ENCODE results near the gene ERCC8. TPM values are rescaled to one million over a fixed set of nuclear protein-coding genes. Genes with fewer than 3 reads are reported as not detected.

Gene ERCC8
- polyA plus RNA-seq, 3 donors = 2.5 to 6.2 (median 3.9) TPM

DNA sequence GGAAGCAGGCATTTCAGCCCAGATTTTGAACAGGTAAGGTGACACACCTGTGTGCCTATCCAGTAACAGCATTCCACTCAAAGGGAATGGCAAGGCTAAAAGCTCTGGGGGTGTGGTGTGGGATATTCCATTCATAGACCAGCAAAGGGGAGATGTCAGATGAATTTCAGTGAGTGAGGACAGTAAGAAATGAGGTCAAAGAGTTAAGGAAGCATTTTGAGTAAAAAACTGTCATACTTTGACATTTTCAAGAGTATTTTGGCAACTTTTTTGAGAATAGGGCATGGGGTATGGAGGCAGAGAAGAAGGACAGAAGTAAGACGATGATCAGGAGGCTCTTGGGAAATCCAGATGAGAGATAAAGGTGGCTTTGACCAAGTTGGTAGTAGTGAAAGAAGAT lies 98.6 kb downstream of the ERCC8 start:
- WGBS, 3 donors = 84 to 90% (median 90%) methylated on average over 1 of the region's 1 CpG
- no peak overlapping the region for H3K27ac ChIP-seq (ENCODE audit: low read depth, low read length)

DNA sequence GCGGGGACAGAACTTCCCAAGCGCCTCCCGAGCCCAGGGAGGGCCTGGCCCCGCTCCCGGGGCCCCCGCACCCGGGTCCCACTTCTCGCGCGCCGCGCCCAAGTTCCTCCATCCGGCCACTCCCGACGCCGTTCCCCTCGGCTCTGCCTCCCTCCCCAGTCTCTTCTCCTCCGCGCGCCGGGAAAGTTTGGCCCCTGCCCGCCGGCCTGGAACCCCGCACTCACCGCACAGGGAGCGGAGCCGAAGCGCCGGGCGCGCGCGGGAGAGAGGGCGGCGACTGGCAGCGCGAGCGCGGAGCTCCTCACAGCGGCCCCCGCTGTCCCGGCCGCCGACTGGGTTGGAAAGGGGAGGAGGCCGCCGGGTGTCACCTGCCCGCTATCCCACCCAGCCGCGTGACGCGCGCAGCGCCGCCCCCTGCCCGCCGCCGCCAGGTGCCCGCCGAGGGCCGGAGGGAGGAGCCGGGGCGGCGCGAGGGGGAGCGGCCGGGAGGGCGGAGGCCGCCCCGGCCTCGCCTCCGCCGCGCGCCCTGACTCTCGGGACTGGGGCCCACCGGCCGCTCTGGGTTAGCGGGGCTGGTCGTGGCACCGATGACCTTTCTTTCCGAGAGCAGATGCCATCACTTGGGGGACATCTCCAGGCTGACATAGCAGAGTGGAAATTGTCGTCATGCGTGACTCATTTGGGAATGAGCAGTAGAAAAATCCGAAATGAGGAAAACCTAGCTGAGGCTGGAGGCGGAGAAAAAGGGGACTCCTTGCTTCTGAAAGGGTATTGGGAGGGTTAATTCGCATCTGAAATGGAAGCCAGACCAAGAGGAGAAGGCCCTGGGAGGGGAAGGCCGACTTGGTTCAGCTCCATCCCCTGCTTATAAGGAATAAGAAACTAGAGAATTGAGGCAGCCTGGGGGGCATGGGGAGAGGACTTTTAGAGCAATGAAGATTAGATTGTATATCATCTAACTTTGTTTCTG lies 100.6 kb downstream of the ERCC8 start, which contains the start of gene ELOVL7:
Gene ELOVL7, minus strand, starts transcription at position 334 of the 970 bp plus-strand sequence. CDS start 56,872 bp downstream, outside the sequence.
- H3K27ac ChIP-seq (ENCODE audit: low read depth, low read length) = no peak within 1 kb of the TSS
- 0 to 1% (median 1%) methylated on average over 62 to 87 of the region's 87 CpGs for WGBS, 3 donors

DNA sequence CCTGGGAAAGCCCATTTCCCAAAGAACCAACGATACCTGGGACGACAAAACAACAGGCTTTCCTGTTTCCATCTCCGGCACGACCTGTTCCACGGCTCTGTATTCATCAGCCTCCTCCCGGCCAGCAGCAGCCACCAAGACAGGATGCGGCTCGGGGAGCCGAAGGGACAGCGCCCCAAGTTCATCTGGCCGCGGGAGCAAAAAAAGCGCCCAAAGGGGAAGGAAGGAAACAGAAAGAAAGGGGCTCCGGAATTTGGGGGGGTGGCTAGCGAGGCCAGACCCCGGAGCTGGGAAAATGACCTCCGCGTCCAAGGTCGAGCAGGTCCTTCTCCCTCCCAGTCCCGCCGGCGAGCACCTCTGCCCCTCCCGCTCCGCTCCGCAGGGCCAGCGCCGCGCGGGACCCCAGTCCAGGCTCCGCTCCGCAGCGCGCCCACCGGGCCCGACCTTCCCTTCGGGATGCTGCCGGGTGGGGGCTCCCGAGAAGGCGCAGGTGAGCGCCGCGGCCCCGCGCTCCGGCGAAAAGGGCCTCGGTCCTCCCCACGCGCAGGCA lies 101.4 kb downstream of the ERCC8 start:
- no peak overlapping the region for H3K27ac ChIP-seq (ENCODE audit: low read depth, low read length)
- 0 to 1% (median 0%) methylated on average over 41 to 49 of the region's 49 CpGs for WGBS, 3 donors

DNA sequence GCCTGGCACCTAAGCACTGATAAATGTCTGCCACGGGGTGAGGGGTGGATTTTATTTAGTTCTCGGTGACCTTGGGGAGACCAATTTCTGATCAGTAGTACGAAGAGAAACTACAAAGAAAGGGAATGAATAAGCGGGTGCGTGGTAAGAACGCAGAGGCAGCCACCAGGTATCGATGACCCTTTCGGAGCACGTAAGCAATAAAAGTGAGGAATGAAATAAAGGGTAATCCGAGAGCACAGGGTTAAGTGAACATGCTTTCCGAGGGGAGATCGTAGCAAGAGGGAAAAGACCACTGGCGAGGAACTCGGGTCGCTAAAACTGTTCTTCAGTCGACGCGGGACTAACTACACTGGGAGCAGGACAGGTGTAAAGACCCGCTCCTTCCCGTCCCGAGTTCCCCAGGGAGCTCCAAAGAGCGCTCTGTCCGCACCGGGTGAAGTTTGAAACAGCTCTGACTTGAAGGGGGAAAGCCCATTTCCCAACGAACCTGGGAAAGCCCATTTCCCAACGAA lies 101.9 kb downstream of the ERCC8 start:
- no peak overlapping the region for H3K27ac ChIP-seq (ENCODE audit: low read depth, low read length)
- WGBS, 3 donors = 3 to 17% (median 13%) methylated on average over 26 of the region's 26 CpGs

DNA sequence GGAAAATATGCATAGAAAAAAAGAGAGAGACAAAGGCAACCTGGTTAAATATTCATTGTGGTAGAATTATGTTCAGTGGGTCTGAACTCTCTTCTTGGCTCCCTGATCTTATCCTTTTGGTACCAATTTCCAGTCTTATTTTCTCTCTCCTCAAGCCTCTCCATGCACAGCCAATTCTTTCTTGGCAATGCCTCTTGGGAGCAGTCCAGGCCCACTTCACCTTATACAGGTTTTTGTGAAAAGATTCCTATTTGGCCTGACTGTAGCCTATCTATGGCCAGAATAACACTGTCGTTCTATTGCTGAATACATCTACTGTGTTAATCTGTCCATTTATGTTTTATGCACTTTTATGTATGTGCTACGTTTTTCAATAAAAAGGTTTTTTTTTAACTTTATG lies 103.5 kb downstream of the ERCC8 start:
- H3K27ac ChIP-seq (ENCODE audit: low read depth, low read length) = no peak overlapping the region
- 82 to 85% (median 85%) methylated on average over 2 of the region's 2 CpGs for WGBS, 3 donors

DNA sequence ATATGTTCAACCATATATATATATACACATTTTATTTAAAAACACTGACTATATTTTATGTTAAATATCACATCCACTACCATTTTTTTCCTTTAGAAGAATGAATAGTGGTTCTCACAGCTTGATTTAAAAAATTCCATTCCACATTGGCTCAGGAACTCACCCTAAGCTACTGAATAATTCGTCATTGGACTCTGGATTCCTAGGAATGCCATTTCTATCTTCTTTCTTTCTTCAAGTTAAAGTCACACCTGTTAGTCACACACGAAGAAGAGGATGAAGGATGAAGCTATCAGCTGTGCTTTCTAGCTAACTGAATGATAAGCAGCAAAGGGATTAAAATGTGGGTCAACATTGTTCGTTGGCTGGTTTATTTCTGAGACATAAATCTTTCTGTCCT lies 108.7 kb downstream of the ERCC8 start:
- no peak overlapping the region for H3K27ac ChIP-seq (ENCODE audit: low read depth, low read length)
- WGBS, 3 donors = 46 to 53% (median 48%) methylated on average over 3 of the region's 3 CpGs

DNA sequence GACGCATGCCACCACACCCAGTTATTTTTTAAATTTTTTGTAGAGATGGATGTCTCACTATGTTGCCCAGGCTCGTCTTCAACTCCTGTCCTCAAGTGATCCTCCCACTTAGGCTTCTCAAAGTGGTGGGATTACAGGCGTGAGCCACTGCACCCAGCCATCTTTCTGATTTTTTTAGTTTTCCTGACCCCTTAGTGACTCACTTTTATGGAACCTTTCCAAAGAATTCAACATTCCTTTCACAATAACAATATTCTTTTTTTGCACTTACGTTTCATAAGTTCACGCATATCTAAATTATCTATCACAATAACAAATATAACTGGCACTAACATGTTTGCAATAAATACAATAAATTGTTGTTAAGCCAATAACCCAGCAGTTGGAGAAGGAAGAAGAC lies 109.3 kb downstream of the ERCC8 start:
- WGBS, 3 donors = 62 to 76% (median 74%) methylated on average over 5 of the region's 5 CpGs
- H3K27ac ChIP-seq (ENCODE audit: low read depth, low read length) = no peak overlapping the region

DNA sequence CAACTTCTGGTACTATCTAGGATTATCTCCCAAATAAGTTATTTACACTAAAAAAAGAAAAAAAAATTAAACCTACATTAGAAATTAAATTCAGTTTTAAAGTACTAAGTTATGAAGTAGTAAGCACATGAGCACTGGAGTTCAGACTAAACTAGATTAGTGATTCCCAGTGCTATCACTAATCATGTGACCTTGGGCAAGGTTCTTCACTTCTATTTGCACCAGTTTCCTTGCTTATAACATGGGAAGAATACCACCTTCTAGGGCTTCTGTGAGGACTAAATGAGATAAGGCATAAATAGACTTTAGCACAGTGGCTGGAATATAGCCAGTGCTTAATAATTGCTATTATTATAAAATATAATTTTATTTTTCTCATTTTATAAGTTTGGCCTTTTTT lies 111.3 kb downstream of the ERCC8 start:
- H3K27ac ChIP-seq (ENCODE audit: low read depth, low read length) = no peak overlapping the region

DNA sequence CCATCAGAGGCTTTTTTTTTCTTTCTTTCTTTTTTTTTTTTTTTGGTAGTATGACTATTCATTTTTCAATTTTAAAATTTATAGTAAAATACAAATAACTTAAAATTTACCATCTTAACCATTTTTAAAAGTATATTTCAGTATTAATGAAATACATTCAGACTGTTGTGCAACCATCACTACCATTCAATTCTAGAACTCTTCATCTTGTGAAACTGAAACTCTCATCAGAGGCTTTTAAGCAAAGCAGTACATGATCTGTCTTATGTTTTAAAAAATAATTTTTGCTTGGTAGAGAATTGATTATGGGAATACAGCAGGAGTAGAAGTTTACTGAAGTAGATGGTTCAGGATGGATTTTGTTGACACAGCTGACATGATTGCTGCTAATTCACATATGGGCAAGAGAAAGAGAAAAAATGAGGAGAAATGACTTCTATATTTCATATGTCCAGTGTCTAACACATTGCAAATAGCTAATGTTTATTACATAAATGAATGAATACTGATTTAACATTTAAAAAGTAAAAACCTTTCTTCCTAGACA lies 114.2 kb downstream of the ERCC8 start:
- no peak overlapping the region for H3K27ac ChIP-seq (ENCODE audit: low read depth, low read length)

DNA sequence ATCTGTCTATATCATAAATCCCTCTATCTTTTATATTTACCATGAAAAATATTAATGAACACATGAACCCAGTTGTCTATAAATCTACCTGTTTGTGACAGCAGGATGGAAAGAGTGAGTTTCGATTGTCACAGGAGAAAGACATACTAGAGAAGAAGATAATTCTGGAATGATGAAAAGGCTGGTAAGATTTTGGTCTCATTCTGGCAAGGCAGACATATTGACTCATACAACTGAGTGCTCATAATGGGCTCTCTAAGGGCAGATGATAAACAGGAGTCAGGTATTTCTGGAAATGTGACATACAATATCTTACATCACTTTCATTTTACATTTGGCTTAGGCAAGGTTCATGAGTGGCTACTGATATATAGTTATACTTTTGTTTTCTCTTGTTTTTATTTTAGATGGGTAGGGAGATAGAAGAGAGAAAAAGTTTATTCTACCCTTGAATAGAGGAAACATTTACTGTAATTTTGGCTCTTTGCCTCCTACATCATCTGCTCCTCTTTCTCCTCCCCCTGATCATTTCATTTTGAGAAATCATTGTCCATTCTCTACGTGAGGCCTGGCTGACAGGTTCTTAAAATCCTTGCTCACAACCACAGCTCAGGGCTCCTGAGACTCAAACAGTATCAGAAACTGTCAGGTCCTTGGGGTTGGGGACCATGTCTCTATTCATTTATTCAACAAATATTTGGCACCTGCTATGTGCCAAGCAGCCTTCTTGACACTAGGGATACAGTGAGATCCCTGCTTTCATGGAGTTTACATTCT lies 115.2 kb downstream of the ERCC8 start:
- 73 to 84% (median 76%) methylated on average over 2 of the region's 2 CpGs for WGBS, 3 donors
- no peak overlapping the region for H3K27ac ChIP-seq (ENCODE audit: low read depth, low read length)

DNA sequence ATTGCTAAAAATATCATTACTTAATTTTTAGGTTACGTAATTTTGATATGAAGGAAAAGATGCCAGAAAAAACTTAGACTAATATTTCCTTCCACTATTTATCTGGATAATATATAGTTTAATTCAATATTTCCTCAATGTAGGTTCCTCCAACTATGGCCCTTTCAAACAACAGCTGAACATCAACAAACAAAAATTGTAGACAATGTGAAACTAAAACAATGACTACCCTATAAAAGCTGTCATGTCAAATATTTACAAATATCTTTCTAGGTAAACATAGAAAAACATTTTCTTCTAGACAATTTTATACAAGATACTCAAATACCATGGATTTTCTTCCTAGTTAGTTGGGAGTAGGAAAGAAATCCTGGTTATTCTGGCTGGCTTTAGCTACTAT lies 117.7 kb downstream of the ERCC8 start:
- H3K27ac ChIP-seq (ENCODE audit: low read depth, low read length) = no peak overlapping the region
- 88 to 94% (median 92%) methylated on average over 1 of the region's 1 CpG for WGBS, 3 donors

DNA sequence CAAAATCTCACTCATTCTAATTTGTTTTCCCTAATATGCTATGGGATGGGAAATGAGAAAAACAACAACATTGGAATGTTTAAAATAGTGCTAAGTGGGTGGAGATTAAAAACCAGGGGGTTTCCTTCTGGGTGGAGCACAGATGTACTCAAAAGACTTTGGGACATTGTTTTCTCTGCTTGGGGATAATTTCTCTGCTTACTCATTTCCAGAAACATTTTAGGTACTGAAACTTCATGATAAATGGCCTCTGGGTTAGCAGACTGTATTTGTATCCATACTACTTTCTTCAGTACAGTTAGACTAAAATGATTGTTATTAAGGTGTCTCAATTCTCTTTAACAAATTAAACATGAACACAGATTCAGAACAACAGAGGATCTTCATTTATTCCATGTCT lies 118.2 kb downstream of the ERCC8 start:
- no peak overlapping the region for H3K27ac ChIP-seq (ENCODE audit: low read depth, low read length)

Other genes starting within 250 kb of the ERCC8 start
- under 1 TPM; 0.15 to 0.34 (median 0.22) TPM for gene DEPDC1B, start 244.9 kb downstream of the ERCC8 start, polyA plus RNA-seq
- 1 to 10 TPM; 1.1 to 4.6 (median 3.0) TPM for gene ELOVL7, start 100.8 kb downstream of the ERCC8 start, polyA plus RNA-seq
- gene NDUFAF2, start 135 bp upstream of the ERCC8 start, polyA plus RNA-seq = 10 to 100 TPM; 24.9 to 82.8 (median 47.0) TPM
- 10 to 100 TPM; 16.1 to 30.1 (median 19.6) TPM for gene SMIM15, start 217.4 kb upstream of the ERCC8 start, polyA plus RNA-seq

Data from adipose tissue (tissue), 3 donors.